HG02981 (cell line): ENCODE measurements around the gene SLC2A9.
"Not testable (repeated sequence)": the region's sequence is repeated elsewhere in the genome, so short reads cannot be mapped to it uniquely, and the experiment has no call there.

ENCODE experiments used
- ATAC-seq: cut with Tn5 transposase; IDR thresholded peaks from one replicate; pipeline ENCODE4 v1.9.1; 2021; ENCODE audit warnings: mild to moderate bottlenecking, moderate library complexity; ENCODE audit not compliant: unreplicated experiment

The SLC2A9 gene

DNA sequence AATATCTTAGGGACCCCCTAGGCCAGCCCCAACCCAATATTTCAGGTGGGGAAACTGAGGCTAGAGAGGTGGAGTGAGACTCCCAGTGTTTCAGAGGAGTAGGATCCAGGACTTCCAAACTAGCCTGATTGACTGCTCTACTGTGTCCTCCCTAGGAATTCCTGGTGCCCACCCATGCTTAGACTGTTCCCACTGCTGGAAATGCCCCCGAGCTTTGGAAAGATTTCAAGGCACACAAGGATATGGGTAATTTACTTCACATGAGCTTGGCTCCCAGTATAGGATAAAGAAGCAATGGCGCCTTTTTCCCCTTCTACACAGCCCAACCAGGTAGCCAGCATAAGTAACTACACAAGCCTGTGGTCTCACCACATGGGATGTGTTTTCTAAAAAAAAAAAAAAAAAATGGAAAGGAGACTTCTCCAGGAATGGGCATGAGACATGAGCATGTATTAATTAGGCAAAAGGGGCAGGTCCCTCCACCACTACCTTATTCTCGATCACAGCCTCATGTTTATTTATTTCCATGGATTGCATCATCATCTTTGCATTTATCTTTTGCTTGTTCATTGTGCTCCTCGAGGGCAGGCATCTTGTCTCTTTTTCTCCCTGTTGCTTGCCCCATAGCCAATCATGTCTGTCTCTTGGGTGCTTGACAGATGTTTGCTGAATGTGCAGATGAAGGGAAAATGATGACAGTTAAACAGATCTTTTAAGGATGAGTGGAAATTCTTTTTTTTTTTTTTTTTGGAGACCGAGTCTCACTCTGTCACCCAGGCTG is 173.1 kb downstream of the SLC2A9 start:
- ATAC-seq, result no peak

DNA sequence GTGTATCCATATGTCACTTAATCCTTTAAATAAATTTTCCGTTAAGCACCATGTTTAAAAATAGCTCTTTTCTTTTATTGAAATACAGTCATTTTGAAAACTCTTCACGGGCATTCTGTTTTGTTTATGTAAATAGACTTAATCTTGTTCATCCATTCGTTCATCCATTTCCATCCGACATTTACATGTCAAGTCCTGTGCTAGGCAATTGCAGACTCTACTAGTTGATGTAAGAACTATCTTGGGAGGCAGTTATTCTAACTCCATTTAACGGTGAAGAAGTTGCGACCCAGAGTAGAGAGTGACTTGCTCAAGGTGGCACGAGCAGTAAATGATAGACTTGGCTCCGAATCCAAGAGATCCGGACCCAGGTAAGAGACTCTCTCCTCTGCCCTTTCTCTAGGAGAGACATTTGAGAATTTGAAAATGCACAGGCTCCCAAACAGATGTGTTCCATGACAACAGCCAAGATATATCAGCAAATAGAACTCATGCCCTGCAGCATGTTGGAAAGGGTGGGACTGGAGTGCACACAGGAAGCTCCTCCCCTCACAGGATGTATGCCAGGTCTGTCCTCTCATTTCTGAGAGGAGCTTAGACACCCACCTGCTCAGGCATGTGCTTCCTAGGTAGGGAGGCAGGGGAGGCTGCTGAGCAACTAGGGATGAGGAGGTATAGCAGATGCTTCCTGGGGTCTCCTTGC is 175.4 kb downstream of the SLC2A9 start:
- no peak for ATAC-seq

DNA sequence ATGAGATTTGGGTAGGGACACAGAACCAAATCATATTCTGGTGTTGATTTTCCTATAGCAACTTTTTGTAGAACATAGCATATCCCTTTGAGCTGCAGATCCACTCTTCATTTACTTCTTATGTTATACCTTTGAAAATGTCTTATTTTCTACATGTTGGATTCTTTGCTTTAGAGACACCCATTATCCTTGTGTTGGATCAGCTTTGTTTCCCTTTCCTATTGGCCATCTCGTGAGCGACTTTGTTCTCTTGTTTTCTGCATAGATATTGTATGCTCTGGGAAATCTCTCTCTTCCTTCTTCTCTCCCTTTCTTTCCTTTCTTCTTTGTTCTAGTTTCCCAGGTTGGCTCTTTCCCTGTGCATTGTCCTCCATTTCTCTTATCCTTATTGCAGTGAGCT is 180.2 kb downstream of the SLC2A9 start:
- no peak for ATAC-seq

DNA sequence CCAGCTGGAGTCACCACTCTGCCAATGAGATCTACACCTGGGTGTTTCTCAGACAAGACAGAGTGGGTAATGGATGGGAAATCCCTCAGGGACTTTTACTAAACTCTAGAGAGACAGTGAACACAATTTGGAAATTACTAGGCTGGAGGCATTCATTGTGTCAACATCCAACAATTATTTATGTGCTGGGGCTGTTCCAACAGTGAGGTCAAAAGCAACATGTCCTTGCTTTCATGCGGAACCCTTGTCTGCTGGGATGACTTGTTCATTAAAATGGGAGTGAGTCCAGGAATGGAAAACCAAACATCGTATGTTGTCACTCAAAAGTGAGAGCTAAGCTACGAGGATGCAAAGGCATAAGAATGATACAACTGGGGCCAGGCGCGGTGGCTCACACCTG is 185.9 kb downstream of the SLC2A9 start:
- ATAC-seq, result no peak

DNA sequence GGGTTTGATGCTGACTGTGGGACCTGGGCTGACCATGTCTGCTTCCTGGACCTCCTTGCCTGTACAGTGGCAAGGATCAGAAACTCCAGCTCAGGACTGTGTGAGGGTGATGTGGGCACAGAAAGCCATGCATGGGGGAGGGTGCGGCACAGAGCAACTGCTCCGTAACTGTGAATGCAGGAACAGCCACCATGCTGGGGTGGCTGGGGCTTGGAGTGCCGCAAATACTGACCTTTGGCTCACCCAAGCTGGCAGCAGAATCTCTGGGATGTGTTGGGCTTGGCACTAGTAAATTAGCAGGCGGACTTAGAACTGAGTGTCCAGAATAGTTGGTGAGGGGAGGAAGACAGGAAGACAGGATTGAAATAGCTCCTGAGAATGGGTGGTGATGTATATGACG is 187.9 kb downstream of the SLC2A9 start:
- ATAC-seq, result no peak

DNA sequence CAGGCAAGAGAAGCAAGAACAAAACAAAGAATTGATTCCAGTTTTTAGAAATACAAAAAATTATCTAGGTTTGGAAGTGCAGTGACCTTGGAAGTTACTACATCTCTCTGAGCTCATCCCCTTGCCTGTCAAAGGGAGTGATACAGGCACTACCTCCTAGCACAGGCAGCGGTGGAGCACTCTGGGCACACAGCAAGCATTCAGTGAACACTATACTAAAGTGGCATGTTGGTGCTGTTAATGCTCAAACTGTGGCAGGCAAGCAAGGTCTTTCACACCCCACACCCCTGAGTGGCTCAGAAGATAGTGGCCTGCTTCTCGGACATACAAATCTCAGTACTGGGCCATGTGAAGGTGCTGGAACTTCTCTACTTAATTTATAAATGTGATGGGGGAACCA is 188.7 kb downstream of the SLC2A9 start:
- no peak for ATAC-seq

DNA sequence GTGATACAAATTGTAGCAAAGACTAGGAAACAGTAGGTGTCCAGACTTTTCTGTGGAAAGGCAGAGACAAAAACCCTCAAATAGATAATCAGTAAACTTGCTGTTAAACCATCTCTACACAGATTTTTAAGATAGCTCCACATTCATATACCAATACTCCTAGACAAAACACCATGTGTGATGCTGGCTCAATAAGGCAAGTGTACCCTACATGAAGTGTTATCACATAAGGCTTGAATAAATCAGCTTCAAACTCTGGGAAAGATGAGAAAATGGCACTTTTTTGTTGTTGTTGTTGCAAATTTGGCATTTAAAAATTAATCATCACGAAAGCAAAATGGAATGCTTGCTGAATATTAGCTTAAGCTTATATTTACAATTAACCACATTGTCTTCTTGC is 194.7 kb downstream of the SLC2A9 start:
- ATAC-seq, result no peak

DNA sequence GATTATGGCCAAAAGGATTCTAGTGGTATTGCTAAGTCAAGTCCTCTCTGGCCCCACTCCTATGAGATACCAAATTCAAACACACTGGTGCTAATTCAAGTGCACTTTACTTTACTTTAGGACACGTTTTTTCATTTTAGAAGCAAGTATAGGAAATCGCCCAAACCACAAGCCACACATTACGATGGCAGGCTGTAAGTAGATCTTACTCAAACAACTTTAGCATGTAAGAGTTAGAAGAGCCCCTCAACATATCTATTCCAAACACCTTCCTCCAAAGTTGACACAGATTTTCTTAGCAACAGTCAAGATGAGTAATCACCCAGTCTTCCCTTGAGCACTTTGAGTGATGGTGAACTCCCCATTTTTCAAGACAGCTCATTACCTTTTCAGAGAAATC is 196.2 kb downstream of the SLC2A9 start:
- ATAC-seq, result peak; percentile 48

DNA sequence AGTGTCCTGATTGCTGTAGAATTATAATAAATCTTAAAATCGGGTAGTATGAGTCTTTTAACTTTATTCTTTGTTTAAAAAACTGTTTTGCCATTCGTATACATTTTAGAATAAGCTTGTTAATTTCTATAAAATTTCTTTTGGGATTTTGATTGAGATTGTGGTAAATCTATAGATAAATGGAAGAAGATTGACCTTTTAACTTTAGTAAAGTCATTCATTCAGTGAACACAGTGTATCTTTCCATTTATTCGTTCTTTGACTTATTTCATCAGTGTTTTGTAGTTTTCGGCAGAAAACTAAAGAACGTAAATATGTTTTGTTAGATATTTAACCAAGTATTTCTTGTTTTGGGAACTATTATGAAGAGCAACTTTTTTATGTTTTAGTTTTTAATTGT is 201.0 kb downstream of the SLC2A9 start:
- ATAC-seq, result no peak

DNA sequence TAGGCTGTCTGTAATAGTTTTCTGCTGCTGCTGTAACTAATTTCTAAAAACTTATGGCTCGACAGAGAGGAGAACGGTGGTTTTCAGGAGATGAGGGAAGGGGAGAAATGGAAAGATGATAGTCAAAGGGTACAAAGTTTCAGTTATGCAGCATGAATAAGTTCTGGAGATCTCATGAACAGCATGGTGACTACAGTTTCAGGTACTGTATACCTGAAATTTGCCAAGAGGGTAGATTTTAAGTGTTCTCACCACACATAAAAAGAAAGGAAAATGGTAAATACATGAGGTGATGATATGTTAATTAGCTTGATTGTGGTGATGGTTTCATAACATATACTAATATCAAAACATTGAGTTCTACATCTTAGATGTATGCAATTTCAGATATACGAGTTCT is 205.0 kb downstream of the SLC2A9 start:
- ATAC-seq, result no peak

DNA sequence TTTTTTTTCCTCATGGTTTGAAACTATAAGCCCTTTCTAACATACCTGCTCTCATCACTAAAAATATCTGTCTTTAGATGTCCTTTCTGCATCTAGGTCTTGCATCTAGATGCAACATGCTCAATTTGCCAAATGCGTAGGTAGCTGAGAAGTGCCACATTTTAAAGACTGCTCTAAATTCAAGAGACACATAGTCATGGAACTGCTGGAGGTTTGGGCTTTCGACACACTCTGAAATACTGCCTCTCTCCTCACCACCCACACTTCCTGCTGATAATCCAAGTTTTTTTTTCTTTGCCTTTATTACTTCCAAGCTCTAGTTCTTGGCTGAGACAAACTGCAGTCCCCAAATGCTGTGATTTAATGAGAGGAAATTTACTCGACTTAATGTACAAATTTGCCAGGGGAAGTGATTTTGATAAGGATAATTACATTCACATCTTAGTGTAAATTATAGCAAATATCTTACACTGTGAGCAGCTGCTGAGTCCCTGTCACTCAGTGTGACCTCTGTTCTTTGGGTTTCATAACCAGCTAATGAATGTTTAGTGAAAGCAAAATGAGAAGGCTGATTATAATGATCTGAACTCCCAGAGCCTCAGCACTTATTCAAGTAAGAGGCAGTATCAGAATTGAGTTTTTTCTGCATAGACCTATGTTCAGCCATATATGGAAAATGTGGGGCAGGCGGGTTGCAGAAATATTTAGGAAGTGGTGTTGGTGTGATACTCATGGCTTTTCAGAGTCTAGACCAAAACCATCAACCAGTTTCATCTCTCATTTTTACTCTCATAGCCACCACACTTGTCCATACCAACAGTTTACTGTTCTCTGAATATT is 208.6 kb downstream of the SLC2A9 start:
- ATAC-seq, result peak; percentile 89

DNA sequence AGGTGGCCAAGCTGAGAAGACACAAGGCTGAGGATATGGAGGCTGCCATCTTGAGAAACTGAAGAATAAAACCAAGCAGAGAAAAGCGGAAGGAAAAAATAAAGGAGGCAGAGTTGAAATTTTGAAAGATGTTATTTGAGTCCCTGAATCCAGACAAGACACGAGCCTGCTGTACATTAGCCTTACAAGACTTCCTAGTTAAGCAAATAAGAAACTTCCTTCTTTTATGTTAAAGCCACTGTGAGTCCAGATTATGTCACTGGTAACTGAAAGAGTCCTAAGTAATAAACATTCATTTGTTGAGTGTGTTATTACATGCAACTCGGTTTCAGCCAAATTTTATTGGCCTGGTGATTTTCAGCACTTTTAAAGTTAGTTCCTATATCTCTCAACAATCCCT is 209.5 kb downstream of the SLC2A9 start:
- no peak for ATAC-seq

DNA sequence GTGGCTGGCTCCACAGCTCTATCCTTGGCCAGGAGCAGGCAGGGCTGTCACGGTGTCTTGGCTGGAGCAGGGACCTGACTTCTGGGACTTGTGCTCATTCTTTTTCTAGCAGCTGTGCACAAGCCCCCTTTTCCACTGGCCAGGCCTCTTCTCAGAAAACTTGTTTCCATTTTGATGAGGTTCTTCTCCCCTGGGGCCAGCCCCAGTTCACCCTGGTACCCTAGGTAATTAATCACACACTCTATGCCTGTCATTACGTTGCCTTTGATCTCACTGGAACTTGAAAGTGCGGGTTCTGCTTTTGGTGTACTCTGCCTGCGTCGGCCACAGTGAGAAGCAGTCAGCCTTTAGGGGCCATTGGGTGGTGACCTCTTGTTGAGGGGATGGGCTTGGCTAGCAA is 213.2 kb downstream of the SLC2A9 start:
- ATAC-seq, result no peak

DNA sequence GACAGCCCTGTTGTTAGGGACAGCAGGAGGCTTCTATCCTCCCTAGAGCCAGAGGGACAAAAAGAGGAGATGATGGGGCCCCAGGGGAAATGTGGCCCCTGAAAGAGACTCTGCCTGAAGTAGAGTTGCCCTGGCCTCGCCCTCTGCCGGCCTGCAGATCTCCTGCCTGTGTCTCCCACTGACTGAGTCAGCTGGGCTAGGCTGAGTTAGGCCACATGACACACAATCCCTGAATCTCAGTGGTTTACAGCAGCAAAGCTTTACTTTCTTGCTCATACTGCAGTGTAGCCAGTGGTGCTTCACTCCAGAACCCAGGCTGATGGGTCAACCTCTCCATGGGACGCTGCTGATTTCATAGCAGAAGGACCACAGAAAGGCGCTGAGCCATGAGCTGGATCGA is 216.4 kb downstream of the SLC2A9 start:
- ATAC-seq, result no peak

DNA sequence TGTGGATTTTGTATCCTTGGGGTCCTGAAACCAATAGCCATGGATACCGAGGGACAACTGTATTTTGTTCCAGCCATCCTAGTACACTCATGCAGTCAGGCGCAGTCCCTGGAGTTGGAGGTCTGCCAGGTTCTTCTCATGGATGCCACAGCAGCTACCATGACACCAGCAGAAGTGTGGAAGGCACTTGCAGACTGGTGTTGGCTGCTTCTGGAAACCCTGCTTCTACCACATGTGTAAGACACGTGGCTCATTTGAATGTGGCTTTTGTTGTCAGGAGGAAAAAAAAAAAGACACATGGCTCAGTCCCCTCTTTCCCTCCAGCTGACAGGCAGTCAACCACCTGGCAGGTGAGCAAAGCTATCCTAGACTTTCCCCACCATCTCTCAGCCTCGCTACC is 220.4 kb downstream of the SLC2A9 start:
- no peak for ATAC-seq

DNA sequence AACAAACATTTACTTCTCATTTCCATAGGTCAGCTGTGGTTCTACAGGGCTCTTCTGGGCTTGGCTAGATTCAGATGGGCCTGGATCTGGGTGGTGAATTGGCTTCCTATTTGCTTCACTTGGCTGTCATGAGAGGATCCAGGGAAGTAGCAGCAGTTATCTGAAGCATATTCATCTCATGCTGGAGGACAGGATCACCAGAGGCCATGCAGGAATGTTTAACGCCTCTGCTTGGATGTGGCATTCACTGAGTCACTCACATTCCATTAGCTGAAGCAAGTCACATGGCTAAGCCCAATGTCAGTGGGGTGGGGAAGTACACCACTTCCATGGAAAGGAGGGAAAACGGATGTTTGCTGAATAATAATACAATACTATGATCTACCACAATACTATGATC is 224.7 kb downstream of the SLC2A9 start:
- ATAC-seq, result not testable (repeated sequence)

DNA sequence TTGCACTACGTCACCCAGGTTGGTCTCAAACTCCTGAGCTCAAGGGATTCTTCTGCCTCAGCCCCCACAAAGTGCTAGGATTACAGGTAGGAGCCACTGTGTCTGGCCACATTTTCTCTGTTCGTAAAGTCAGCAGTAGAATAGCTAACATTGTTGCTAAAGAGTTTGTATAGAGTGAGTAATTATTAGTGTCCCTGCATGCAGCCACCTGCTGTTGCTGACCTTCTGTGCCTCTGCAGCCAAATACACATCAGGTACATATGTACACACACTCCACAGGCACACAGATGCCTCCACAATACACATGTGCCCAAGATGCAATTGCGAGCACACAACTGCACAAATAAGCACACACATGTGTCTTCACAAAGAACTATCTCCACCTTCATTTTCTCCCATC is 228.9 kb downstream of the SLC2A9 start:
- ATAC-seq, result no peak

DNA sequence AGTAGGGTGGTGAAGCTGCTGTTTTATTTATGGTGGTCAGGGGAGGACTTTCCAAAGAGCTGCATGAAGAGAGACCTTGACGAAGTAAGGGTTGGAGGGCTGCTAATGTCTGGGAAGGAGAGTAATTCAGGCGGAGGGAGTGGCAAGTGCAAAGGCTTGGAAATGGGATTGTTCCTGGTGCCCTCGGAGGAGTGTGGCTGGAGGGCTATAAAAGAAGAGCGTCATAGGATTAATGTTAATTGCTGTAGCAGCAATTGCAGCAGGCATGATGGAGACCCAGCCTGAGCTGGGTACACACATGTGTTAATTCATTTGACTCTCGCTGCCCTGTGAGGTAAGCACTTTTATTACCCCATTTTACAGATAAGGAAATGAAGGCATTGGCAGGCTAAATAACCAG is 235.4 kb downstream of the SLC2A9 start:
- not testable (repeated sequence) for ATAC-seq

DNA sequence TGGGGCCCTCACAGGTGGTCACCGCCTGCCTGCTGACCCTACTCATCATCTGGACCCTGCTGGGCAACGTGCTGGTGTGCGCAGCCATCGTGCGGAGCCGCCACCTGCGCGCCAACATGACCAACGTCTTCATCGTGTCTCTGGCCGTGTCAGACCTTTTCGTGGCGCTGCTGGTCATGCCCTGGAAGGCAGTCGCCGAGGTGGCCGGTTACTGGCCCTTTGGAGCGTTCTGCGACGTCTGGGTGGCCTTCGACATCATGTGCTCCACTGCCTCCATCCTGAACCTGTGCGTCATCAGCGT is 239.2 kb downstream of the SLC2A9 start:
- ATAC-seq, result no peak

DNA sequence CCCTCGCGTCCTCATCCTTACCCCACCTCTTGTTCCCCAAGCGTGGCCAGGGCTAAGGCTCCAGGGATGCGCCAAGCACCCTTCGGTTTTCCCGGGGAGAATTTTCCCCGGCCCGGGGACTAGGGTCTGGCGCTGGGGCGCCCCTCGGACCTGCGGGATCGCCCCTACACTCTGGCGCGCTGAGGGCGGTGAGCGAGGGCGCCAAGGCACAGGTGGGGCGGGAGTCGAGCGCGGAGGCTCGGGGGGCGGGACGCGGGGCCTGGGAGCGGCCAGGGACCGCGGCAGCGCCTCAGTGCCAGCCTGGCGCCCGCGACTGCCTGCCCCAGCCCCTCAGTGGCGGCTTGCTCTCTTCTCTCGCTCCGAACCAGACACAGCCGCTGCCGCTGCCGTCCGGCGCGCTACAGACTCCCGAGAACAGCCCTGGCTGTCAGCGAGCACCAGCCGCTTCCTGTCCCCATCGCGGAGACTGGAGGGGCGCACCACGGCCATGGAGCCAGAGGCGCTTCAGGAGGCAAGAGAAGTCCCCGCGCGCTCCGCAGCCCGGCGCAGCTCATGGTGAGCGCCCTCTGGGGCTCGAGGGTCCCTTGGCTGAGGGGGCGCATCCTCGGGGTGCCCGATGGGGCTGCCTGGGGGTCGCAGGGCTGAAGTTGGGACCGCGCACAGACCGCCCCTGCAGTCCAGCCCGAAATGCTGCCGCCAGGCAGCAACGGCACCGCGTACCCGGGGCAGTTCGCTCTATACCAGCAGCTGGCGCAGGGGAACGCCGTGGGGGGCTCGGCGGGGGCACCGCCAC is 239.8 kb downstream of the SLC2A9 start, which contains the start of gene DRD5:
Gene DRD5, plus strand, starts transcription at position 292 of the 793 bp plus-strand sequence. Its CDS starts 396 bp downstream, at position 688.
- no peak for ATAC-seq
